ENCODE measurements around the gene RNF150.
"Not testable (repeated sequence)": the region's sequence is repeated elsewhere in the genome, so short reads cannot be mapped to it uniquely, and the experiment has no call there.

Gene RNF150

DNA sequence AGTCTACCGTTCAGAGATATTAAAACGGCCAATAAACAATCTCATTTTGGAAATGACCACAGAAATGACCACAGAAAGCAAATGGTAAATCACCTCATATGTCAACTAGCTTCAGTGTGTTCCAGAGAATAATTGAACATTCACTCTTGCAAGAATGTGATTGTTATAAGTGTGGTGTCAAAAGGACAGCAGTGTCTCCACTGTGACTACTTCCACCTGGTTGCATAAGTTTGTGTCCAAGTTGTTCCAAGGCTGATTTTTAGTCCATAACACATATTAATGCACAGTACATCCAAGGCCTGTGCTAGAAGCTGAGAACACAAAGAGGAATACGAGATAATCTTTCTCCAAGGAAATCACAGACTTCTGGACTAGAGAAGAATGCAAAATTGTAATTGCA lies 37.4 kb upstream of the RNF150 start:
- Histone ChIP-seq H3K4me3 (ENCODE audit: low read depth in 1 of 2, low read length in 1 of 2) (no peak overlapping the region), H3K27me3 (no peaks in the 10 kb centered on the region), H3K4me1 (ENCODE audit: control insufficient read depth in 1 of 2, insufficient read depth in 1 of 2, low read depth in 1 of 2, low read length in 1 of 2) (no peaks in the 10 kb centered on the region), H3K27ac (no peak overlapping the region), H3K9me3 (peaks cover 6% of the 10 kb centered on the region), H3K36me3 (no peaks in the 10 kb centered on the region)
- TF ChIP-seq, protein P1, sequence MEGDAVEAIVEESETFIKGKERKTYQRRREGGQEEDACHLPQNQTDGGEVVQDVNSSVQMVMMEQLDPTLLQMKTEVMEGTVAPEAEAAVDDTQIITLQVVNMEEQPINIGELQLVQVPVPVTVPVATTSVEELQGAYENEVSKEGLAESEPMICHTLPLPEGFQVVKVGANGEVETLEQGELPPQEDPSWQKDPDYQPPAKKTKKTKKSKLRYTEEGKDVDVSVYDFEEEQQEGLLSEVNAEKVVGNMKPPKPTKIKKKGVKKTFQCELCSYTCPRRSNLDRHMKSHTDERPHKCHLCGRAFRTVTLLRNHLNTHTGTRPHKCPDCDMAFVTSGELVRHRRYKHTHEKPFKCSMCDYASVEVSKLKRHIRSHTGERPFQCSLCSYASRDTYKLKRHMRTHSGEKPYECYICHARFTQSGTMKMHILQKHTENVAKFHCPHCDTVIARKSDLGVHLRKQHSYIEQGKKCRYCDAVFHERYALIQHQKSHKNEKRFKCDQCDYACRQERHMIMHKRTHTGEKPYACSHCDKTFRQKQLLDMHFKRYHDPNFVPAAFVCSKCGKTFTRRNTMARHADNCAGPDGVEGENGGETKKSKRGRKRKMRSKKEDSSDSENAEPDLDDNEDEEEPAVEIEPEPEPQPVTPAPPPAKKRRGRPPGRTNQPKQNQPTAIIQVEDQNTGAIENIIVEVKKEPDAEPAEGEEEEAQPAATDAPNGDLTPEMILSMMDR (IDR thresholded peaks at IDR 0.05) = no peak

DNA sequence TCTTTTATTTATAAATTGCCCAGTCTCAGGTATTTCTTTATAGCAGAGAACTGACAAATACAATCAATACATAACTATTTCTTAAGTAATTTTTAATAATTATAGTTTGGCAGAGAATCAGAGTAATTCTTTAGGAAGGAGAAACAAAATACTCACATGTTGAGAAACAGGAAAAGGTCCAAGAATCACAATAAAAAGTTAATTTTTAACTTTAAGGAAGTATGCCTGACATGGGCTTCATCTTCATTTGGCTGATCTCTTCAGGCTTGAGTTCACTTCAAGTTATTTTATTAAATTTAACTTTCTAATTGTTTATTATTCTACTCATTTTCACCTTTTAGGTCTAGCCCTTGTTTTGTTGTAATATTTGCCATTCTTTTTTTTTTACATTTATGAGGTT lies 36.1 kb upstream of the RNF150 start:
- H3K27me3 ChIP-seq = no peaks in the 10 kb centered on the region
- TF ChIP-seq, protein P1 (IDR thresholded peaks at IDR 0.05) = no peak

DNA sequence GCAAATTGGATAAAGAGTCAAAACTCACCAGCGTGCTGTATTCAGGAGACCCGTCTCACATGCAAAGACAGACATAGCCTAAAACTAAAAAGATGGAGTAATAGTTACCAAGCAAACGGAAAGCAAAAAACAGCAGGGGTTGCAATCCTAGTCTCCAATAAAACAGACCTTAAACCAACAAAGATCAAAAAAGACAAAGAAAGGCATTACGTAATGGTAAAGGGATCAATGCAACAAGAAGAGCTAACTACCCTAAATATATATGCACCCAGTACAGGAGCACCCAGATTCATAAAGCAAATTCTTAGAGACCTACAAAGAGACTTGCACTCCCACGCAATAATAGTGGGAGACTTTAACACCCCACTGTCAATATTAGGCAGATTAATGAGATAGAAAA lies 31.7 kb upstream of the RNF150 start:
- H3K4me1 ChIP-seq (ENCODE audit: control insufficient read depth in 1 of 2, insufficient read depth in 1 of 2, low read depth in 1 of 2, low read length in 1 of 2); H3K9me3 ChIP-seq; H3K4me3 ChIP-seq (ENCODE audit: low read depth in 1 of 2, low read length in 1 of 2); H3K27me3 ChIP-seq; H3K27ac ChIP-seq; H3K36me3 ChIP-seq: not testable (repeated sequence)

More for the DNA sequence above, 36.1 kb upstream of the RNF150 start:
- peaks cover 6% of the 10 kb centered on the region for H3K9me3 ChIP-seq
- H3K36me3 ChIP-seq = no peaks in the 10 kb centered on the region
- no peaks in the 10 kb centered on the region for H3K4me1 ChIP-seq (ENCODE audit: control insufficient read depth in 1 of 2, insufficient read depth in 1 of 2, low read depth in 1 of 2, low read length in 1 of 2)
- no peak overlapping the region for H3K27ac ChIP-seq
- no peak overlapping the region for H3K4me3 ChIP-seq (ENCODE audit: low read depth in 1 of 2, low read length in 1 of 2)

DNA sequence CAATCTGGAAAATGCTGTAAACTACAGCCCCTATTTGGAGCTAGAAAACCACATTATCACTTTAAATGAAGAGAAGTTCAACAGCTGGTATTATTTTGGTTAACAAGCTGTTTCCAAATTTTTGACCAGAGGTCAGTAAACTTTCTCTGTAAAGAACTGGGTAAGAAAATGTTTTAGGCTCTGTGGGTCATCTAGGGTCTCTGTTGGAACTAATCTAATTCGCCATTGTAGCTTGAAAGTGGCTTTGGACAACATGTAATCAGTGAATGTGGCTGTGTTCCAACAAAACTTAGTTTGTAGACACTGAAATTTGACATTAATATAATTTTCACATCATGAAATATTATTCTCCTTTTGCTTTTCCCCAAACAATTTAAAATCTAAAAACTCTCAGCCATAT lies 25.8 kb upstream of the RNF150 start:
- Histone ChIP-seq H3K4me3 (ENCODE audit: low read depth in 1 of 2, low read length in 1 of 2) (no peak overlapping the region), H3K9me3 (no peaks in the 10 kb centered on the region), H3K27ac (no peak overlapping the region), H3K36me3 (no peaks in the 10 kb centered on the region), H3K4me1 (ENCODE audit: control insufficient read depth in 1 of 2, insufficient read depth in 1 of 2, low read depth in 1 of 2, low read length in 1 of 2) (no peaks in the 10 kb centered on the region), H3K27me3 (no peaks in the 10 kb centered on the region)
- TF ChIP-seq, protein P1 (IDR thresholded peaks at IDR 0.05) = no peak

DNA sequence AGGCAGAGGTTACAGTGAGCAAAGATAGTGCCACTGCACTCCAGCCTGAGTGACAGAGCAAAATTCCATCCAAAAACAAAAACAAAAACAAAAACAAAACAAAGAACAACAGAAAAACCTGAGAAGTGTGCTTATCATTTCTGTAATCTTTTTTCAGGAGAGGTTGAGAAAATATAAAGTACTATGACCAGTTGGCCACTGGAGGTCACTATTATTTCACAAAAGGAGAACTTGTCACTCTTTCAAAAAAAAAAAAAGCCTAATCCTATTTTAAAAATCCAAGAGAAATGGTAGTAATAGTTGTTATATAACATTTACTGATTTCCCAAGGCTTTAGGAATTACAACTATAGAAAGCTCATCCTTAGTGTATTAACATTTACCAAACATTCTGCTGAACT lies 24.9 kb upstream of the RNF150 start:
- Histone ChIP-seq H3K9me3 (no peaks in the 10 kb centered on the region), H3K27ac (no peak overlapping the region), H3K4me1 (ENCODE audit: control insufficient read depth in 1 of 2, insufficient read depth in 1 of 2, low read depth in 1 of 2, low read length in 1 of 2) (no peaks in the 10 kb centered on the region), H3K27me3 (no peaks in the 10 kb centered on the region), H3K4me3 (ENCODE audit: low read depth in 1 of 2, low read length in 1 of 2) (no peak overlapping the region), H3K36me3 (no peaks in the 10 kb centered on the region)
- TF ChIP-seq, protein P1 (IDR thresholded peaks at IDR 0.05) = no peak

DNA sequence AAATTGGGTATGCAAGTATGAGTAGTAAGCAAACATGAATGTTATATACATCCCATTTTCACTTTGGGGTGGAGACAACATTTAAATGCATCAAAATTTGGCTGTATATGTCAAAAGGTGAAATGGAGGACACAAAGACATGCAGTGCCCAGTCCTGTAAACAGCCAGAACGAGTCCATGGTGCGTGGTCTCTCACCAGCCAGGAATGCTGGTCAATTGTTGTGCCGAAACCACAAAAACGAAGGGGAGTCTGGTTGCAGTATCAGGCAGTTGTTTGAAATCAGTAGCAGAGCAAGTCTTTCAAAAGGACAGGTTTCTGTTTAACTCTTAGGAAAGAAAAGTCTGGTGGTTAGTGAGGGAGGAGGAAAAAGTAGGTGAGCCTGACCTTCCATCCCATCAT lies 22.3 kb upstream of the RNF150 start:
- Histone ChIP-seq H3K36me3 (no peaks in the 10 kb centered on the region), H3K9me3 (no peaks in the 10 kb centered on the region), H3K4me3 (ENCODE audit: low read depth in 1 of 2, low read length in 1 of 2) (no peak overlapping the region), H3K27ac (no peak overlapping the region), H3K27me3 (no peaks in the 10 kb centered on the region), H3K4me1 (ENCODE audit: control insufficient read depth in 1 of 2, insufficient read depth in 1 of 2, low read depth in 1 of 2, low read length in 1 of 2) (no peaks in the 10 kb centered on the region)
- TF ChIP-seq, protein P1 (IDR thresholded peaks at IDR 0.05) = no peak
